Heart right ventricle (tissue), 16 donors: Measurements from ENCODE around the gene SCN4B. TPM values are rescaled to one million over a fixed set of nuclear protein-coding genes. Genes with fewer than 3 reads are reported as not detected.

Source experiments
- ATAC-seq, 8 donors: fragments of 200-7000 bp; cut with Tn5 transposase; one replicate each; pipeline ENCODE4 v1.9.1; 2020; ENCODE audit warnings: mild to moderate bottlenecking in 8 of 8, moderate library complexity in 8 of 8, moderate number of reproducible peaks in 1 of 8
- DNase-seq, 2 donors: peaks; one replicate each; pipeline ENCODE4 v3.0.0-alpha.2; 2020
- H3K27ac ChIP-seq, 10 donors: fragments of 200-600 bp; sonication (generic) in 2 of 10; one replicate each; pipeline versions ENCODE4 v1.5.0 to v1.8.0; 2020 to 2022; ENCODE audit warnings: mild to moderate bottlenecking in 3 of 10
- H3K27me3 ChIP-seq, 7 donors: fragments of 200-600 bp; one replicate each; pipeline ENCODE4 v1.8.0; 2021 to 2022; ENCODE audit warnings: mild to moderate bottlenecking in 2 of 7
- H3K36me3 ChIP-seq, 9 donors: fragments of 200-600 bp; sonication (generic) in 1 of 9; one replicate each; pipeline versions ENCODE4 v1.5.0 to v1.8.0; 2020 to 2022; ENCODE audit warnings: mild to moderate bottlenecking in 2 of 9
- H3K4me1 ChIP-seq, 9 donors: fragments of 200-600 bp; sonication (generic) in 1 of 9; one replicate each; pipeline versions ENCODE4 v1.5.0 to v1.8.0; 2020 to 2022; ENCODE audit warnings: mild to moderate bottlenecking in 4 of 9
- H3K4me3 ChIP-seq, 10 donors: fragments of 200-600 bp; sonication (generic) in 2 of 10; one replicate each; pipeline versions ENCODE4 v1.5.0 to v1.8.0; 2020 to 2022; ENCODE audit warnings: mild to moderate bottlenecking in 7 of 10, moderate library complexity in 2 of 10
- H3K9me3 ChIP-seq, 11 donors: fragments of 200-600 bp in 10 of 11; sonication (generic) in 2 of 11; one replicate each; pipeline versions ENCODE4 v1.5.0 to v1.8.0; 2013 to 2022; ENCODE audit warnings: mild to moderate bottlenecking in 2 of 11, control low read depth in 1 of 11, moderate library complexity in 1 of 11
- CTCF ChIP-seq, 9 donors: fragments of 200-600 bp; sonication (generic) in 2 of 9; IDR thresholded peaks; one replicate each; pipeline versions ENCODE4 v1.5.0 to v1.8.0; 2021 to 2022; ENCODE audit warnings: antibody characterized with exemption in 9 of 9, mild to moderate bottlenecking in 5 of 9, moderate library complexity in 1 of 9
- WGBS, 2 donors: extraction: QIAGEN DNeasy Blood & Tissue Kit; methylation state at CpG; one replicate each; pipeline ENCODE4 v1.1.7; 2013; ENCODE audit warnings: inconsistent platforms in 1 of 2; 5-methylcytosine and 5-hydroxymethylcytosine counted together
- intact Hi-C, 10 donors: fragments of 100-400 bp; cut with DNase I; formaldehyde crosslinking; loops; one replicate each; pipeline versions ENCODE4 v1.11.1 to v1.14.2; 2022
- polyA plus RNA-seq, 2 donors: library from polyadenylated mRNA; stranded (reverse); fragments of 200-250 nt; gene quantifications; one replicate each; pipeline ENCODE4 v1.2.3, GENCODE V29; 2013
- total RNA-seq, 10 donors: library from RNA; stranded (reverse); fragmentation: NEBNext Ultra II Directional in 3 of 10; extraction: Animal tissue kit (Norgen Biotek cat#: 25700) in 3 of 10; gene quantifications; one replicate each; pipeline versions ENCODE4 v1.2.1 to v1.2.4, GENCODE V29; 2021 to 2023
- donor health status: Arrhythmogenic right ventricular cardiomyopathy.
- donor health status: ischemic (EF 13 %, LVEDD 7.1; RV severe dilation, severe dysfunction).
- donor health status: healthy with polysubstance abuse.
- donor health status: DM: no; HTN: yes; CAD: no.
- donor health status: DM: no; HTN: no; CAD: no.
- donor health status: ischemic (EF 25% LVEDD 6.9; RV normal size, moderate dysfunction).
- donor health status: ischemic (EF 25% LVEDD 5.7; RV mildly dilated, moderate dysfunction).
- donor health status: healthy.
- donor health status: DM: yes; HTN: yes; CAD: no.
- donor health status: Ischemic cardiomyopathy.
- donor health status: ischemic (EF 35%, LVEDD 5.7; RV mildly dilated, moderate dysfunction).
- donor health status: nonischemic (EF 11% LVEDD 7.7; RV severe dilation, severe dysfunction).
- donor health status: DM: yes; HTN: yes; CAD: no.
- donor health status: PGD.
- donor health status: ischemic (EF 29% LVEDD 5.4; RV normal size, mild dysfunction).
- donor health status: nonischemic (EF 23%, LVEDD 6.1; RV moderate dilation, normal function).

SCN4B gene
- total and polyA plus RNA-seq, 12 donors, result 5.4 to 17.5 (median 9.2) TPM

- Histone ChIP-seq H3K27me3 (peaks cover 0 to 3% (median 0%) of the 10 kb centered on the region in 7 donors), H3K36me3 (peaks cover 0 to 6% (median 0%) of the 10 kb centered on the region in 9 donors), H3K4me1 (peaks cover 10 to 54% (median 24%) of the 10 kb centered on the region in 9 donors), H3K4me3 (no peak overlapping the region), H3K9me3 (no peaks in the 10 kb centered on the region), H3K27ac (no peak overlapping the region)
- intact Hi-C loops, result loop anchor here in 5 of 10 donors (2.0 kb wide), 2 partner anchors 23 to 25 kb away; no protein-coding TSS in a partner anchor
- DNase-seq, result no peak
- ATAC-seq, result no peak
- no peak for TF ChIP-seq CTCF (IDR thresholded peaks at IDR 0.05)
- 76 to 77% methylated on average over 9 of the region's 9 CpGs for WGBS, 2 donors
Observed at GRCh38 chr11:118170231-118170630, 17.6 kb upstream of the SCN4B start.

GRCh38 chr11:118169300-118170140, 16.9 kb upstream of the SCN4B start:
- peaks cover 0 to 6% (median 0%) of the 10 kb centered on the region in 9 donors for H3K36me3 ChIP-seq
- H3K4me1 ChIP-seq, result peaks cover 10 to 53% (median 24%) of the 10 kb centered on the region in 9 donors
- H3K27ac ChIP-seq, result peak overlapping the region in 1 of 10 donors; percentile 35
- H3K4me3 ChIP-seq, result no peak overlapping the region
- TF ChIP-seq CTCF (IDR thresholded peaks at IDR 0.05), result no peak
- WGBS, 2 donors, result 76 to 85% methylated on average over 7 of the region's 7 CpGs
- no peaks in the 10 kb centered on the region for H3K9me3 ChIP-seq
- intact Hi-C loops, result loop anchor here in 5 of 10 donors (2.0 kb wide), 2 partner anchors 23 to 25 kb away; no protein-coding TSS in a partner anchor
- DNase-seq (peak in 1 of 2 donors; percentile 43), ATAC-seq (peak in 3 of 8 donors; percentile 22 to 64 (median 35))
- peaks cover 0 to 3% (median 0%) of the 10 kb centered on the region in 7 donors for H3K27me3 ChIP-seq

DNA sequence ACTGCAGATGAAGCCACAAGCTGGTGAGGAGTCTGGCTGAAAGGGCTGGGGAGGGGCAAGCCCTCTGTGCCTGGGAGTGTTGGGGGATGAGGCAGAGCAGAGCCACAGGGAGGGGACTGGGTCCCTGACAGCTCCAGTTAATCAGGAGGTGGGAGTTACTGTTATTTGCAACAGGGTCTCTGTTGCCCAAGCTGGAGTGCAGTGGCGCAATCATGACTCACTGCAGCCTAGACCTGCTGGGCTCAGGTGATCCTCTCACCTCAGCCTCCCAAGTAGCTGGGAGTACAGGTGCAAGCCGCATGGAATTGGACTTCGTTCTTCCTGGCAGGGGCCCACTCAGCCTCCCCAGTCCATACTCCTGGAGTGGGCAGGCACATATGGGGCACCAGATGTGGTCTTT, 16.1 kb upstream of the SCN4B start:
- no peaks in the 10 kb centered on the region for H3K9me3 ChIP-seq
- intact Hi-C loops, result no loop called here
- DNase-seq, result no peak
- no peak overlapping the region for H3K27ac ChIP-seq
- no peak for ATAC-seq
- TF ChIP-seq CTCF (IDR thresholded peaks at IDR 0.05), result no peak
- peaks cover 0 to 3% (median 0%) of the 10 kb centered on the region in 7 donors for H3K27me3 ChIP-seq
- peaks cover 0 to 6% (median 0%) of the 10 kb centered on the region in 9 donors for H3K36me3 ChIP-seq
- WGBS, 2 donors, result 86 to 87% methylated on average over 3 of the region's 3 CpGs
- no peak overlapping the region for H3K4me3 ChIP-seq
- peaks cover 10 to 47% (median 22%) of the 10 kb centered on the region in 9 donors for H3K4me1 ChIP-seq

DNA sequence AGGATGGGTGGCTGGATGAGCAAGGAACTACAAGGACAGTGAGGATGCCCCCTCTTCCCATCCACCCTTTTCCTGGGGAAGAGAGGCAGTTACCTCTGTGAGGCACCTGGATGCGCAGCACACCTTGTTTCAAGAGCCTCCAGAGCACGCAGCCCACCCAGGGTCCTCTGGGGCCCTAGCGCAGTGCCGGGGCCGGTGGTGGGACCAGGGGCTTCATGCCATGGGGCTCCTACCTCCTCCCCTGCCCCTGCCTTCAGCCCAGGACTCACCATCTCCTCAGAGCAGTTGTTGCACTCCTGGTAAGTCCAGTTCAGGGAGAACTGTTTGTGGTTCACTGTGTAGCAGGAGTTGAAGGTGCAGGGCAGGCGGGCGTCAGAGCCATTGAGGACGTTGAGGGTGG, 15.7 kb upstream of the SCN4B start:
- H3K27ac ChIP-seq, result no peak overlapping the region
- WGBS, 2 donors, result 88 to 89% methylated on average over 8 of the region's 8 CpGs
- ATAC-seq (no peak), DNase-seq (no peak)
- peaks cover 0 to 3% (median 0%) of the 10 kb centered on the region in 7 donors for H3K27me3 ChIP-seq
- peaks cover 10 to 44% (median 22%) of the 10 kb centered on the region in 9 donors for H3K4me1 ChIP-seq
- intact Hi-C loops, result no loop called here
- no peak for TF ChIP-seq CTCF (IDR thresholded peaks at IDR 0.05)
- H3K4me3 ChIP-seq, result no peak overlapping the region
- no peaks in the 10 kb centered on the region for H3K9me3 ChIP-seq
- H3K36me3 ChIP-seq, result peaks cover 0 to 6% (median 0%) of the 10 kb centered on the region in 9 donors
